Activated CD4-positive, alpha-beta T cell treated with anti-CD3 and anti-CD28 coated beads for 1 hour (primary cell): ENCODE measurements around the gene STARD3NL.
A peak's percentile ranks its signal among the peaks of the same experiment; 100 is the strongest.

ENCODE experiments used
- DNase-seq: peaks from one replicate; pipeline ENCODE4 v3.0.0-alpha.2; 2020

STARD3NL gene

DNA sequence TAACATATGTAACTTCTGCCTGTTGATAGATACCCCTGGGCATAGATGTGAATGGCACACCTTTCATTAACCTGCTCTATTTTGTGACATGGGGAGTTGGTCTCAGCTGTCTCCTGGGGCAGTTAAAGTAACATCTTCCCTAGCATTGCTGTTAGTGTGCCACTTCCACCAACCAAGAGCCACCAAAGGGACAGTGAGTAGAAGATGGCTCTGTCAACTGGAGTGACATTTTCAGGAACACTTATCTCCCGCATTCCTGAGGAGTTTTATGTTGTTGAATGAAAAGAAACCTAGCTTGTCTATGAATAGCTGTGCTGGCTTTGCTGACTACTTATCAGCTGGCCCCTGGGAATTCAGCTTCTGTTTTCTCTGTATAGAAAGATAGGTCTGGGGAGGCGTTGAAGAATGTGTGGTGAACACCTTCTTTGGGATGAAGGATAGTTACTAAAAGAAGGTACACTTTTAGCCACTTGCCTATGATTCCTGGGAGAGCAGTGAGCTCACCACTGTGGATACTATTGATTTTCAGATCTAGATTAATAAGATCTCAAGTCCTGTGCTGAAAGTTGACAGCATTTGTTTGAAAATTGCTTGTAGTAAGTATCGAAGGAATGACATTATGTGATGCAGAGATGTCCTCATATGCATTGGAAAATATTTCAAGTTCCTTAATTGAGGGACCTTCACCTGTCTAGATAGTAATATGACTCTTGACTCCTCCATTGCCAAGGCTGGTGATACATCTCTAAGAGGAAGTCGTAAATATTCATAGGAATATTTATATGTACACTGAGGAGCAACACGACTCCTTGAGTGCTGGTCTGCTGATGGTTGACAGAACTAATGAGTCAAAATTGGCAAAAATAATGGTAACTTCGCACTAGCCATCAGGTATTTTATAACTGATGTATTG lies 7.6 kb downstream of the STARD3NL start:
- DNase-seq: no peak

- no peak for DNase-seq
Observed at GRCh38 chr7:38186593-38187314, 8.7 kb downstream of the STARD3NL start.

GRCh38 chr7:38187794-38188440 lies 9.9 kb downstream of the STARD3NL start:
- DNase-seq: no peak

GRCh38 chr7:38189231-38189938 lies 11.3 kb downstream of the STARD3NL start:
- no peak for DNase-seq

- no peak for DNase-seq
Observed at GRCh38 chr7:38190011-38190410, 12.0 kb downstream of the STARD3NL start.

- DNase-seq: no peak
Observed at GRCh38 chr7:38191791-38192190, 13.7 kb downstream of the STARD3NL start.

- DNase-seq: no peak
Observed at GRCh38 chr7:38192327-38192726, 14.3 kb downstream of the STARD3NL start.

GRCh38 chr7:38195804-38196595 lies 18.0 kb downstream of the STARD3NL start:
- DNase-seq: no peak

DNA sequence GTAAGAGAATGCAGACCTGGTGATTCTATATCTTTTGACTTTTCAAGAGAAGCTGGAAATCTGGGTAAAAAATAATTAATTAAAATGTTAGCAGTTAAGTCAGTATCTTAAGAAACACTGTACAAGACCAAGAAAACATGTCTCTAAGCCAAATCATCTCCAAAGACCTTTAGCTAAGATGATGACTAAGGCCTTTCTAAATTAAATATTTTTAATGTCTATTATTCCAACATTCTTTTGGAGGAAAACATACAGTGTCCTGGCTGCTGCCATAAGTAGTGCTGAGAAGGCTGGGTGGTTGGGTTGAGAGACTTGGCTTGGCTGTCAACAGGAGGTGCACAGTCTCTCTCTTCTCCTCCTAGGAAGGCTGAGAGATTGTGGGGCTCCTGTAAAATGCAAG lies 20.3 kb downstream of the STARD3NL start:
- no peak for DNase-seq

GRCh38 chr7:38199154-38199553 lies 21.1 kb downstream of the STARD3NL start:
- DNase-seq: no peak

GRCh38 chr7:38199782-38200181 lies 21.7 kb downstream of the STARD3NL start:
- no peak for DNase-seq

DNA sequence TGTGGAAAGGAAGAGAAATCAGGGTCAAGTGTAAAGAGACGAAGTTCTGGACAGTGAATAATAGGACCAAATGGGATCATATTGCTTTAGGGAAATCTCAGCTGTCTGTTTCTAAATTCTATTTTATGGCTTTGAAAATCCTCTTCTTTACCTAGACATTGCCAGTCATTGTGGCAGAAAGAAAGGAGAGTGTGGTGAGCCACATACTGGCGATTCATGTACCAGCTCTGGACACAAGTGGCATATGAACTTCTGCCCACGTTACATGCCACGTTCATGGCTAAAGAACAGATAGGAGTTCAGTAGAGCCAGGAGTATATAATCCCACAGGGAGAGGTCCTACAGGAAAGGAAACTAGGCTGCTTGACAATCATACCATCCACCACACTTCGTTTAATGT lies 28.0 kb downstream of the STARD3NL start:
- no peak for DNase-seq

GRCh38 chr7:38207843-38208242 lies 29.8 kb downstream of the STARD3NL start:
- DNase-seq: no peak

DNA sequence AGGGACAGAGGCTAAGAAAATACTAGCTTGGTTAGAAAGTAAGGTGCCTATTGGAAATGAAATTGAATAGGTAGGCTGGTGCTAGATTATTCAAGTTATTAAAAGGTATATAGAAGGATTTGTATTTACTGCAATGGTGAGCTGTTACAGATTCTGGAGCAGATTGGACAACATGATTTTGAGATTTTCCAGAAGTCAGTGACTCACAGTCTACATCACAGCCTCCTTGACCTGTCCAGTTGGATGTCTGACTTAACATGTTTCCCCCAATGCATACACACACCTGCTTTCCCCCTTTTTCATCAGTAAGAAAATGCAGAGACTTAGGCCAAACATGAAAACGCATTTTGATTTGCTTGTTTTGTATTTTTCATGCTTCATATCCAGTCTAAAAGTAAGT lies 33.4 kb downstream of the STARD3NL start:
- no peak for DNase-seq

- no peak for DNase-seq
Observed at GRCh38 chr7:38211940-38212339, 33.9 kb downstream of the STARD3NL start.

- no peak for DNase-seq
Observed at GRCh38 chr7:38215115-38215514, 37.1 kb downstream of the STARD3NL start.

DNA sequence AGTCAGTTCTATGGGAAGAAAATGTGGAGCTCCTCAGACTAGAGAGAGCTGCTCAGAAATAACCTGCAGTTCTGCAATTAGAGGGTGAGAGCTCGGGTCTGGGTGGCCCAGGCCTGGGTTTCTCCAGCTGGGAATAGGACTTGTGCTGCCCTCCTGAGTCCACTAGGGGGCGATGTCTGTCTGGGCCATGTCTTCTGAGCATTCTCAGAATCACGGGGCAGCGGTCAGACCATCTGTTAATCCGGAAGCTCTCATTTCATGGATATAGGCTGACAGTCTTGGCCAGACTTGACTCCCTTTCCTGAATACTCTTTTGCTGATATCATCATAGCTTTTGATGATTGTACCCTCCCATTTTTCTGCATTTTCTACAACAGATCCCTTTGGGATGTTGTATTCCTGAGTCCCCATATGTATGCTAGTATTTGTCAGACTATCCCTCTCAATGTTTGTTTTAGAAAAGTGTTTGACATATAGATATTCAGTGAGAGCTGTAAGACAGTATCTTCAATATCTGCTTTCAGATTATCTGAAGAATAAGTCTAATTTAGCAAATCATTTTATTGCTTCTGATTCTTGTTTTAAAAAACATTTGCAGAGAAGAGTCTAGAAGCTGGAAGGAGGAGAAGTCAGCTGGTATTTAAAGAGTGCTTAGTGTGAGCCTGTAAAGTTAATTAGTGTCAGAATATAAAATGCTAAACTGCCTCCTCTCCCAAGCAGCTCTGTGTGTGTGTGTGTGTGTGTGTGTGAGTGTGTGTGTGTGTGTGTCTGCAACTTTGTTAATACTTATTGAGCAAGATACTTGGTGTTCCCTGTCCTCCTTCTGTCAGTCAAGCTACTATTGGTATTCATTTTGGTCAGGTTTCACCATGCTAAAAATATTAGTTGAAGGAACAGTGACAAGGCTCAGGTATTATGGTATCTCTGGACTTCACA lies 38.0 kb downstream of the STARD3NL start:
- DNase-seq: peak; percentile 53

DNA sequence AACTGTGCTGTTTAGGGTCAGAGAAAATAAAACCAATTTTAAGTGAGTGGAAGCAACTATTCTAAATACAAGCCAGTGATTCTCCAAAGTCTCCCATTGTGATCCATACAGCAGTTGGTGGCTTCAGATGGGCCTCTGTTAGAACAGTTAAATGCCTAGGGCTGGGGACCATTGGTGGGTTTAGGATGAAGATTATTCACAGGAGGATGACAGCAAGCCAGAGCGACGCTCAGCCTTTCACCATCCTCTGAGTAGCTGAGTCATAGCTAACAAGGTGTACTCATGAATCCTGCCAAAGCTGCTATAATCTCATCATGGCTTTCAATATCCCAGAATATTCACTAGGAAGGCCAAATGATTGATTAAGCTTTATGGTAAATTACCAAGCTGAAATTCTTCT lies 39.6 kb downstream of the STARD3NL start:
- no peak for DNase-seq

GRCh38 chr7:38220452-38220851 lies 42.4 kb downstream of the STARD3NL start:
- no peak for DNase-seq

DNA sequence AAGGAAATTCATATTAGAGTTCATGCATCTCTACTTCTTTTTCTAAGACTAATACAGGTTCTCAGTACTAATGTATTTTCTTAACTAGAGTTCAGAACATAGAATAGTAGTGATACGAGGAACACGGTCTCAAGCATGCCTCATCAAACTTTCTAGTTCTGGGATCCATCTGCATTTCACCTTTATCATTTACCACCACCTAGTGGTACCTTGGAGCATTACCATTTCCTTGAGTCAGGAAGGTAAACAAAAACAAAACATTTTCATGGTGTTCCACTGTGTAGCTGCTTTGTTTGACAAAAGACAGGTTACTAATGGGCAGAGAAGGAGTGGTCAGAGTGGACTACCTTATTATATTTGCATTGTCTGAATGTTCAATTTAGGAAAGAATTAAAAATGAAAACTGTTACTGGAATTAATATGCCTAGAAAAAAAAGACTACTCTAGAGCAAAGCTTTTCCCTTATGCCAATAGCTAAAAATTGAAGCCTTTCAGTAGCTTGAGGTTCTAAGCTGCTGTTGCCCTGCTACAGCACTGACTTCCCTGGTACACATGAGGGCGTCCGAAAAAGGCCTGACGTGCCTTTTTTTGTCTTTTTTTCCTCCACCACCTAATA lies 44.5 kb downstream of the STARD3NL start:
- no peak for DNase-seq

DNA sequence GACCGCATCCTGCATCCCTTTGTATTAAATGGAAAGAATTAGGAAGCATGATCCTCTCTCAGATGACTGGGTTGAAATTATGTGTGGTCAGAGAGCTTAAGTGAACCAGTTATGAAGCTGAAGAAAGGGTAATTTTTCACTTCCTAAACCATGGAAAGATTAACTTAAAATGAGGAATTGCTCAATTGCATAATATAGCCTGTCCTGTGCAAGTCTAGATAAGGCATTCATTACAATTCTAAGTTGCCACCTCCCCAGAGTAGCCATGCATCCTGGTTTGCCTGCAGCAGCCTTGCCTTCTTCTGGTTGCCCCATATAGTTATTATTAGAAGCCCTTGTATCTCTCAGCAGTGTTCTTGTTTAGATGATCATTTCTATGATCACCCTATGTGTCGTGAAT lies 45.3 kb downstream of the STARD3NL start:
- DNase-seq: no peak
